AG04449 (cell line): Measurements from ENCODE around the gene NFASC.

ENCODE experiments used
- CTCF ChIA-PET: fragments of 350-600 bp; formaldehyde crosslinking; extraction: SDS; loops from one replicate; lab custom pipeline; 2021; ENCODE audit warnings: antibody characterized with exemption; lab: Yijun Ruan, JAX
- POLR2A ChIA-PET: fragments of 400-600, 350-600 bp; formaldehyde crosslinking; extraction: SDS; loops from one replicate; lab custom pipeline; 2020; ENCODE audit warnings: antibody characterized with exemption, inconsistent platforms; lab: Yijun Ruan, JAX
- DNase-seq: peaks from one replicate; pipeline ENCODE4 v3.0.0-alpha.2; 2010; ENCODE audit warnings: low read depth, low spot score
- H3K4me3 ChIP-seq: 2 replicates; pipeline ENCODE4 v1.5.1; 2011; ENCODE audit warnings: low read depth, mild to moderate bottlenecking, control low read depth, low read length
- TF ChIP-seq, protein P1 (sequence below): IDR thresholded peaks from one replicate; pipeline ENCODE4 v1.5.1; 2011; ENCODE audit warnings: mild to moderate bottlenecking, moderate library complexity, low read length, control low read depth, inconsistent platforms; ENCODE audit not compliant: insufficient read depth; ENCODE audit errors: missing control alignments

The NFASC gene

DNA sequence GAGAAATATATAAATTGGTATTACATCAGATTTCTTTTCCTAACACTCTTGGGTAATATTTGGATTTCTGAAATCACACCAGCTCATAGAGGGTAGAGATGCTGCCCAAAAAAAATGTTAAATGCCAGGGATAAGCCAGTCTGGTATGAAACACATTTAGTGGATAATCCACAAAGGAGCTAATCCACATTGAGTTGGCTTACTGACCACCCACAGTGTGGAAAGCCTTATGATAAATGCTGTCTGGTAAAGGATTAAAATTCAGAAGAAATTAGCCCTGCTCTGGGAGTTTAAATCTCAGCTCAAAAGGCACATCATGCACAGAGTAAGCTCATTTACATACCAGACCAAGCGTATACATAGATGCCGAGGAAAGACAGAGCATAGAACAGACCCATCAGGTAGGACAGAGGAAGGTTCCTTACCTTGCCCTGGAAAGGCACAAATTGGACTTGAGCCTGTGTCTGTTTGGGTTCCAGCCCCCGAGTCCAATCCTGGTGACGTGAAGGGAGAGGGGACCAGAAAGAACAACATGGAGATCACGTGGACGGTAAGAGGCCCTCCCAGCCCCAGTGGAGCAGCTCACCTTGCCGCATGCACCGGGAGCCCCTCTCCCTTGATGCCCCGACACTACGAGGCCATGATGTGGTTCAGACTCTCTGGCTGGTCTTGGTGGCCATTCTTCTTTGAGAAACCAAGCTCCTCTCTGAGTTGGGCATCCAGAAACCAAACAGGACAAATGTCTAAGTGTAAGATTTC, 109.4 kb downstream of the NFASC start:
- POLR2A ChIA-PET = interaction anchor here (0.6 kb wide), 1 partner anchor 169 kb away, joined by 3 read pairs; no protein-coding TSS in a partner anchor

GRCh38 chr1:204980840-204981405, 110.3 kb downstream of the NFASC start:
- ChIA-PET POLR2A (no interaction called here), CTCF (interaction anchor here (1.0 to 3.2 kb wide), 6 partner anchors 8 to 275 kb away, joined by 3 to 34 read pairs (median 15); no protein-coding TSS in a partner anchor)
- TF ChIP-seq, protein P1, sequence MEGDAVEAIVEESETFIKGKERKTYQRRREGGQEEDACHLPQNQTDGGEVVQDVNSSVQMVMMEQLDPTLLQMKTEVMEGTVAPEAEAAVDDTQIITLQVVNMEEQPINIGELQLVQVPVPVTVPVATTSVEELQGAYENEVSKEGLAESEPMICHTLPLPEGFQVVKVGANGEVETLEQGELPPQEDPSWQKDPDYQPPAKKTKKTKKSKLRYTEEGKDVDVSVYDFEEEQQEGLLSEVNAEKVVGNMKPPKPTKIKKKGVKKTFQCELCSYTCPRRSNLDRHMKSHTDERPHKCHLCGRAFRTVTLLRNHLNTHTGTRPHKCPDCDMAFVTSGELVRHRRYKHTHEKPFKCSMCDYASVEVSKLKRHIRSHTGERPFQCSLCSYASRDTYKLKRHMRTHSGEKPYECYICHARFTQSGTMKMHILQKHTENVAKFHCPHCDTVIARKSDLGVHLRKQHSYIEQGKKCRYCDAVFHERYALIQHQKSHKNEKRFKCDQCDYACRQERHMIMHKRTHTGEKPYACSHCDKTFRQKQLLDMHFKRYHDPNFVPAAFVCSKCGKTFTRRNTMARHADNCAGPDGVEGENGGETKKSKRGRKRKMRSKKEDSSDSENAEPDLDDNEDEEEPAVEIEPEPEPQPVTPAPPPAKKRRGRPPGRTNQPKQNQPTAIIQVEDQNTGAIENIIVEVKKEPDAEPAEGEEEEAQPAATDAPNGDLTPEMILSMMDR = no peak
- DNase-seq = no peak
- no peak overlapping the region for H3K4me3 ChIP-seq

More for the DNA sequence above, 109.4 kb downstream of the NFASC start:
- DNase-seq = no peak
- H3K4me3 ChIP-seq = no peak overlapping the region
- TF ChIP-seq, protein P1 = no peak
- CTCF ChIA-PET = interaction anchor here (1.0 to 3.2 kb wide), 12 partner anchors 9 to 276 kb away, joined by 3 to 34 read pairs (median 4); no protein-coding TSS in a partner anchor

DNA sequence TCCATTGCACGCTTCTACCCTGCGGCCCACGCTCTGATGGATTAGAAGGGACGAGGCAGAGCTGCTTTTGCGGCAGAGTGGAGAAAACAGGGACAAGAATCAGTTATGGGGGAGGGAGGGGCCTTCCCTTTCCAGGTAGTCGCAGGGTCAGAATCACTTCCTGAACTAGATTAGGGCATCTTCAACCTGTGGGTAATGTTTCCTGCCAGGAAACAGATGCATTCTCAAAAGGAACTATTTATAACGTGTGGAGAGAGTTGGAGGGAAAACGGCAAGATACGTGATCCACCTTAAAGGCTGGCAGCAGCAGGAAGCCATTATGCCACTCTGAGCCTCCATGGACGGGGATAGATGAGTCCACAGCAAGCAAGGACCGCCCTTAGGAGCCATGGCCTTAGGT, 112.5 kb downstream of the NFASC start:
- TF ChIP-seq, protein P1 = no peak
- CTCF ChIA-PET = interaction anchor here (1.0 to 13.0 kb wide), 3 partner anchors 10 to 272 kb away, joined by 3 to 269 read pairs (median 3); no protein-coding TSS in a partner anchor
- H3K4me3 ChIP-seq = no peak overlapping the region
- POLR2A ChIA-PET = no interaction called here
- DNase-seq = no peak

GRCh38 chr1:204983881-204984280, 113.2 kb downstream of the NFASC start:
- POLR2A ChIA-PET = no interaction called here
- H3K4me3 ChIP-seq = no peak overlapping the region
- TF ChIP-seq, protein P1 = no peak
- CTCF ChIA-PET = interaction anchor here (2.9 to 13.0 kb wide), 3 partner anchors 8 to 271 kb away, joined by 25 to 269 read pairs (median 25); no protein-coding TSS in a partner anchor
- no peak for DNase-seq

GRCh38 chr1:204984499-204984898, 113.8 kb downstream of the NFASC start:
- ChIA-PET POLR2A (no interaction called here), CTCF (interaction anchor here (1.0 to 13.0 kb wide), 8 partner anchors 8 to 270 kb away, joined by 3 to 269 read pairs (median 6); no protein-coding TSS in a partner anchor)
- TF ChIP-seq, protein P1 = no peak

DNA sequence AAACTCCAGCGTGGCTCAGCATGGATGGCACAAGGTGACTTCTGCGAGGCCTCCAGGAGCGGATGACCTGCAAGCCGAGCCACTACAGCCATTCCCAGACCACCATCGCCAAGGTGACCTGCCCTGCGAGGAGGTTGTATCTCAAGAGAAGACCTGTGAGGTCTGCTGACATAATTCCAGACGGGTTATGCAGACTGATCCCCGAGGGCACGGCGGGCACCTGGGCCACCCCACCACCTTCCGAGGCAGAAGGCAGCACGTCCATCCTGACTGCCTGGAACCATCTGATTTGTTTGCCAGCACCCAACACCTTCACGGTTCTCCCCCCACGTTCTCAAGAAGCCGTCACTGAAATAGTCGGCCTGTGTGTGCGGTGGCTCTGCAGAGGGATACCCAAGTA, 115.5 kb downstream of the NFASC start:
- TF ChIP-seq, protein P1 = no peak
- POLR2A ChIA-PET = no interaction called here
- H3K4me3 ChIP-seq = no peak overlapping the region
- CTCF ChIA-PET = interaction anchor here (1.6 to 13.0 kb wide), 8 partner anchors 10 to 268 kb away, joined by 5 to 269 read pairs (median 44); no protein-coding TSS in a partner anchor
- no peak for DNase-seq

More at GRCh38 chr1:204984499-204984898, 113.8 kb downstream of the NFASC start:
- no peak for DNase-seq
- no peak overlapping the region for H3K4me3 ChIP-seq
